Heart left ventricle (tissue), 13 donors: Measurements from ENCODE around the gene BNIP1.

Source experiments
- POLR2A ChIP-seq, 2 donors: fragments of 450-650 bp; IDR thresholded peaks; one replicate each; pipeline ENCODE4 v1.6.1; 2017; ENCODE audit warnings: antibody characterized with exemption in 2 of 2, mild to moderate bottlenecking in 2 of 2, moderate library complexity in 2 of 2
- TF ChIP-seq, protein P1 (sequence below), 12 donors: fragments of 200-600 bp; sonication (generic) in 4 of 12; IDR thresholded peaks; one replicate each; pipeline versions ENCODE4 v1.5.0 to v1.8.0; 2018 to 2022; ENCODE audit warnings: antibody characterized with exemption in 12 of 12, mild to moderate bottlenecking in 5 of 12
- donor health status: ischemic (EF 13 %, LVEDD 7.1; RV severe dilation, severe dysfunction).
- donor health status: DM: no; HTN: yes; CAD: no.
- donor health status: DM: no; HTN: no; CAD: no.
- donor health status: ischemic (EF 25% LVEDD 6.9; RV normal size, moderate dysfunction).
- donor health status: ischemic (EF 25% LVEDD 5.7; RV mildly dilated, moderate dysfunction).
- donor health status: ischemic (EF 35%, LVEDD 5.7; RV mildly dilated, moderate dysfunction).
- donor health status: nonischemic (EF 11% LVEDD 7.7; RV severe dilation, severe dysfunction).
- donor health status: DM: yes; HTN: yes; CAD: no.
- donor health status: PGD.
- donor health status: ischemic (EF 29% LVEDD 5.4; RV normal size, mild dysfunction).
- donor health status: nonischemic (EF 23%, LVEDD 6.1; RV moderate dilation, normal function).

GRCh38 chr5:173158366-173158765 is 14.0 kb downstream of the BNIP1 start:
- TF ChIP-seq, protein P1, sequence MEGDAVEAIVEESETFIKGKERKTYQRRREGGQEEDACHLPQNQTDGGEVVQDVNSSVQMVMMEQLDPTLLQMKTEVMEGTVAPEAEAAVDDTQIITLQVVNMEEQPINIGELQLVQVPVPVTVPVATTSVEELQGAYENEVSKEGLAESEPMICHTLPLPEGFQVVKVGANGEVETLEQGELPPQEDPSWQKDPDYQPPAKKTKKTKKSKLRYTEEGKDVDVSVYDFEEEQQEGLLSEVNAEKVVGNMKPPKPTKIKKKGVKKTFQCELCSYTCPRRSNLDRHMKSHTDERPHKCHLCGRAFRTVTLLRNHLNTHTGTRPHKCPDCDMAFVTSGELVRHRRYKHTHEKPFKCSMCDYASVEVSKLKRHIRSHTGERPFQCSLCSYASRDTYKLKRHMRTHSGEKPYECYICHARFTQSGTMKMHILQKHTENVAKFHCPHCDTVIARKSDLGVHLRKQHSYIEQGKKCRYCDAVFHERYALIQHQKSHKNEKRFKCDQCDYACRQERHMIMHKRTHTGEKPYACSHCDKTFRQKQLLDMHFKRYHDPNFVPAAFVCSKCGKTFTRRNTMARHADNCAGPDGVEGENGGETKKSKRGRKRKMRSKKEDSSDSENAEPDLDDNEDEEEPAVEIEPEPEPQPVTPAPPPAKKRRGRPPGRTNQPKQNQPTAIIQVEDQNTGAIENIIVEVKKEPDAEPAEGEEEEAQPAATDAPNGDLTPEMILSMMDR (IDR thresholded peaks at IDR 0.05) = no peak
- no peak for TF ChIP-seq POLR2A (IDR thresholded peaks at IDR 0.05)
